HepG2 (cell line): Measurements from ENCODE around the gene NF2. TPM values are rescaled to one million over a fixed set of nuclear protein-coding genes. Genes with fewer than 3 reads are reported as not detected.

Source experiments
- AFF4 ChIP-seq: sonication (generic); formaldehyde crosslinking; IDR thresholded peaks from 2 replicates; pipeline ENCODE4 v1.4.0; 2020; ENCODE audit warnings: missing genetic modification reagents
- ATF2 ChIP-seq: sonication (generic); formaldehyde crosslinking; IDR thresholded peaks from 2 replicates; pipeline ENCODE4 v1.4.0; 2020; ENCODE audit warnings: missing genetic modification reagents
- ATF4 ChIP-seq, 2 experiments: fragments of 450-650 bp in 1 of 2; sonication (generic) in 1 of 2; formaldehyde crosslinking; IDR thresholded peaks; 2 replicates each; pipeline versions ENCODE4 v1.5.0 to v1.8.0; 2020 to 2022; ENCODE audit warnings: mild to moderate bottlenecking in 1 of 2, missing genetic modification reagents in 1 of 2
- GABPA ChIP-seq, 2 experiments: IDR thresholded peaks; 2 replicates each; pipeline ENCODE4 v1.6.1; 2011 to 2016; ENCODE audit warnings: low read depth in 2 of 2, low read length in 1 of 2, missing biosample characterization in 1 of 2, missing genetic modification characterization in 1 of 2
- JUN ChIP-seq: sonication (generic); formaldehyde crosslinking; IDR thresholded peaks from 2 replicates; pipeline ENCODE4 v1.4.0; 2020; ENCODE audit warnings: mild to moderate bottlenecking, missing genetic modification reagents
- KLF13 ChIP-seq: sonication (generic); formaldehyde crosslinking; IDR thresholded peaks from 2 replicates; pipeline ENCODE4 v1.4.0; 2020; ENCODE audit warnings: mild to moderate bottlenecking, missing genetic modification reagents
- MED1 ChIP-seq: sonication (generic); formaldehyde crosslinking; IDR thresholded peaks from 2 replicates; pipeline ENCODE4 v1.4.0; 2020; ENCODE audit warnings: missing genetic modification reagents
- REST ChIP-seq, 2 experiments: IDR thresholded peaks; 2 replicates each; pipeline ENCODE4 v1.6.1; 2011 to 2012; ENCODE audit warnings: low read length in 2 of 2, borderline replicate concordance in 1 of 2, low read depth in 1 of 2, mild to moderate bottlenecking in 1 of 2, moderate library complexity in 1 of 2
- RFXANK ChIP-seq: IDR thresholded peaks from 2 replicates; pipeline ENCODE4 v1.6.1; 2016
- SP140L ChIP-seq: sonication (generic); formaldehyde crosslinking; IDR thresholded peaks from 2 replicates; pipeline ENCODE4 v1.4.0; 2020; ENCODE audit warnings: missing genetic modification reagents, borderline replicate concordance
- TEAD3 ChIP-seq: optimal IDR thresholded peaks from 2 replicates; pipeline ENCODE3; 2016; ENCODE audit warnings: borderline replicate concordance
- TOPORS ChIP-seq: sonication (generic); formaldehyde crosslinking; IDR thresholded peaks from 2 replicates; pipeline ENCODE4 v1.8.0; 2023; ENCODE audit warnings: mild to moderate bottlenecking, missing genetic modification reagents
- ZEB1 ChIP-seq: IDR thresholded peaks from 2 replicates; pipeline ENCODE4 v1.6.1; 2012; ENCODE audit warnings: mild to moderate bottlenecking, low read depth, inconsistent platforms; ENCODE audit not compliant: insufficient replicate concordance
- ZNF235 ChIP-seq: sonication (generic); formaldehyde crosslinking; IDR thresholded peaks from 2 replicates; pipeline ENCODE4 v1.8.1; 2023; ENCODE audit warnings: mild to moderate bottlenecking, missing genetic modification reagents, borderline replicate concordance
- ZNF253 ChIP-seq: sonication (generic); formaldehyde crosslinking; IDR thresholded peaks from 2 replicates; pipeline ENCODE4 v1.8.0; 2022; ENCODE audit warnings: mild to moderate bottlenecking, missing genetic modification reagents, borderline replicate concordance
- ZNF383 ChIP-seq: sonication (generic); formaldehyde crosslinking; IDR thresholded peaks from 2 replicates; pipeline ENCODE4 v1.4.0; 2020; ENCODE audit warnings: missing genetic modification reagents, mild to moderate bottlenecking, borderline replicate concordance
- ZNF496 ChIP-seq: sonication (generic); formaldehyde crosslinking; IDR thresholded peaks from 2 replicates; pipeline ENCODE4 v1.8.1; 2023; ENCODE audit warnings: mild to moderate bottlenecking, moderate library complexity, missing genetic modification reagents; ENCODE audit not compliant: insufficient replicate concordance
- ZNF580 ChIP-seq: IDR thresholded peaks from 2 replicates; pipeline ENCODE4 v1.6.1; 2016; ENCODE audit warnings: low read depth, borderline replicate concordance
- polyA plus RNA-seq, 8 experiments: library from polyadenylated mRNA; depleted of rRNA in 3 of 8; stranded (reverse) in 7 of 8; unstranded in 1 of 8; fragments of >200 nt; fragmentation: Illumina TruSeq in 4 of 8; extraction: Trizol in 4 of 8; gene quantifications; 2 replicates each; pipeline versions ENCODE4 v1.2.1 to v1.2.3, GENCODE V29; 2011 to 2016; ENCODE audit warnings: low read depth in 4 of 8, missing spikeins in 1 of 8, mixed read lengths in 1 of 8; ENCODE audit not compliant: insufficient read depth in 1 of 8
- total RNA-seq, 5 experiments: library from RNA; depleted of rRNA; stranded (reverse); fragments of >200 nt; fragmentation: Illumina TruSeq; extraction: Trizol; gene quantifications; 2 replicates each; pipeline ENCODE4 v1.2.3, GENCODE V29; 2016; ENCODE audit warnings: low read depth in 1 of 5

Gene NF2
- total and polyA plus RNA-seq, 2 of the 13 experiments (the other 11 are each of a cell fraction or from before 2014, with no cell fraction given) = 9.3 to 33.3 TPM

- TF ChIP-seq REST (IDR thresholded peaks at IDR 0.05; ENCODE audit: borderline replicate concordance in 1 of 2, low read depth in 1 of 2, low read length in 2 of 2) (peak in 1 of 2 experiments; percentile 67; a peak in 2 of 4 replicates), ATF2 (CRISPR knock-in tag) (peak; percentile 84), MED1 (CRISPR knock-in tag) (peak; percentile 86), ZNF235 (0 out of 2 replicates have a peak, but pooled peaks have one; percentile 57), KLF13 (CRISPR knock-in tag) (peak; percentile 71; the same call in 1 of the 2 replicates), JUN (CRISPR knock-in tag) (peak; percentile 62; the same call in 1 of the 2 replicates), ATF4 (CRISPR knock-in tag; IDR thresholded peaks at IDR 0.05) (no peak), TOPORS (CRISPR knock-in tag) (peak; percentile 74; the same call in 1 of the 2 replicates), ZNF496 (CRISPR knock-in tag) (no peak), ZNF383 (CRISPR knock-in tag) (no peak), TEAD3 (peak; percentile 24), ZNF580 (peak; percentile 88; the same call in 1 of the 2 replicates), GABPA (IDR thresholded peaks at IDR 0.05; ENCODE audit: low read depth, low read length) (no peak), GABPA (CRISPR knock-in tag; IDR thresholded peaks at IDR 0.05; ENCODE audit: low read depth) (peak; percentile 45; the same call in 1 of the 2 replicates), RFXANK (CRISPR knock-in tag) (0 out of 2 replicates have a peak, but pooled peaks have one; percentile 41), AFF4 (CRISPR knock-in tag) (peak; percentile 59; the same call in 1 of the 2 replicates), ZEB1 (peak; percentile 76), ZNF253 (no peak), SP140L (CRISPR knock-in tag) (no peak)
Observed at GRCh38 chr22:29580200-29580810, 23.1 kb upstream of the NF2 start (continued).
